ENCODE results near the gene SLC43A3.
"Not testable (repeated sequence)": the region's sequence is repeated elsewhere in the genome, so short reads cannot be mapped to it uniquely, and the experiment has no call there.

Gene SLC43A3

DNA sequence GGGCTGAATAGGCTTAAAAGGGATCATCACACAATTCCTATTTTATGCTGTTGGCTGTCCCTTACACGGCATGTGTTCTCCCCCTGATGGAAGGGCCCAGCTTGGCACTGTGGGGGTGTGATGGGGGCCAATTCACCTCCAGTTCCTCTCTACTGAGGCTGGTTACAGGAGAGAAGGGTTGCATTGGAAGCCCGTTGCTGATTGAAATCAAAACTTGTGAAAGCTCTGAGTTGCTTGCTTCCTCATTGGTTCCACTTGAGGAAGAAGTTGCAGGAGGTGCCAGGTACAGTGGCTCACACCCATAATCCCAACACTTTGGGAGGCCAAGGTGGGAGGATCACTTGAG lies 23.1 kb downstream of the SLC43A3 start:
- DNase-seq: no peak

GRCh38 chr11:57403003-57403801 lies 23.7 kb downstream of the SLC43A3 start:
- not testable (repeated sequence) for DNase-seq

DNA sequence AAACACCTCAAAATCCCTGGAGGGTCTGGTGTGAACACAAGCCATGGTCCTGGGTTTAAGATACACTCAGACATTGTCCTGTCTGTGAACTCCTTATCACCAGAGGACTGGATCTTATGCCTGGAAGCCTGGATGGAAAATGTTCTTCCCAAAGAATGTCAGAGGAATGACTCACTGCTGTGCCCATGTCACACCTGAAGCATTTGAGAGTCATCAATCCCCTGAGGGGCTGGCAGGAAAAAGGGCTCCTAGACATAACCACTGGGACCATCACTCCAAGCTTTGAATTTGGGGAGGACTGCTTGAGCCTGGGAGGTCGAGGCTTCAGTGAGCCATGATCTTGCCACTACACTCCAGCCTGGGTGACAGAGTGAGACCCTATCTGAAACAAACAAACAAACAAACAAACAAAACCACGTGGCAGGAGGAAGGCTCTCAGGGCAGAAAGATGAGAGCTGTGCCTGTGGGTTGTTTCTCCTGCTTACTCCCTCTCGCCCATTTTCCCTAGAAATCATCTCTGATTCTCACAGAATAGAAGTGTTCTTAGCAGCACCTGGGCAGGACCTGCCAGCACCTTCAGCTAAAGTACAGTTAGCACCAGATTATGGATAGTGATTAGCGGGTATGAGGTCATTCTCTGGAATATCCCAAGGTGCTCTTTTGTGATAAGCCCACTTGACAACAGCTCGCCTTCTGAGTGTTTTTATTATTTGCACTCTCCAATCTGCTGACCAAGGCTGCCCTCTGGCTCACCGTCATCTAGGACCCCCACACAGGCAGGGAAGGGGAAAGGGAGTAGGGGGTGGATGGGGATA lies 24.5 kb downstream of the SLC43A3 start:
- DNase-seq: no peak

GRCh38 chr11:57399972-57400578 lies 26.8 kb downstream of the SLC43A3 start:
- DNase-seq: no peak

- DNase-seq: no peak
Measured at GRCh38 chr11:57399221-57399620, 27.7 kb downstream of the SLC43A3 start.

DNA sequence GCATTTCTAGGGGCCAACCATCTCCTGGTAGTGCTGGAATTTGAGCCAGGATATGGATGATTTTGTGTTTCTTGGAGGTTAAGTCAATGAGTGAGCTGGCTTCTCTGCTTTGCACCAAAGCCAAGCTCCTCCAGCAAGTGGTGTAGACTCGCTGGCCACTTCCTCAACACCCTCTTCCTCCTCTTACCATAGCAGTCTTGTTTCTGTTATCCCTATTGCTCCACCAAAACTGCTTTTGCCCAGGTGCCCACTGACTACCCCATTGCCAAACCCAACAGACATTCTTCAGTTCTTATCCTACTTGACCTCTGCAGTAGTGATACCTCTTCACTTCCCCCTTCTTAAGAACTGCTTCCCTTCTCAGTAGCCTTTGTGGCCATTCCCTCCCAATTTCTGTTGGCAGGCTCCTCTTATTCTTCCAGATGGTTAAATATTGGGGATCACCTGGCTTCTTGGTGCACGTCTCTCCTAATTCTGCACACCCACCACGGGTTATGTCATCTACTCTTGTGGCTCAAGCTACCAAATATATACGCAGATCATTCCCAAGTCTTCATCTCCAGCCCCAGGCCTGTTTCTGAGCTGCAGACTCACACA lies 29.4 kb downstream of the SLC43A3 start:
- no peak for DNase-seq

DNA sequence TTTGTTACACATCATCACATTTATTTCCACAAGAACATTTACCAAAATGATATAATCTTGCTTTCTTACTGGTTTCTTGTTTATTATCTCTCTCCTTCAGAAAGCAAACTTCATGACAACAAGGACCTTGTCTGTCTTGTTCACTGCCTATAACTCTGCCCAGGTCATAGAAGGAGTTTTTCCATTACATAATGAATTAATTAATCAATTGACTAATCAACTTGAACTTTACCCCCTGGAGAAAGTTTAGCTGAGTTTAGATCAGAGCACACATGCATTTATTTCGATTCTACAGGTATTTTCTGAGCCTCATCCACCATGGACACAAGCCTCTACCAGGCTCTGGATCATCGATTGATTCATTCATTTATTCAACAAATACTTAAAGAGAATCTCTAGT lies 30.2 kb downstream of the SLC43A3 start:
- DNase-seq: no peak

DNA sequence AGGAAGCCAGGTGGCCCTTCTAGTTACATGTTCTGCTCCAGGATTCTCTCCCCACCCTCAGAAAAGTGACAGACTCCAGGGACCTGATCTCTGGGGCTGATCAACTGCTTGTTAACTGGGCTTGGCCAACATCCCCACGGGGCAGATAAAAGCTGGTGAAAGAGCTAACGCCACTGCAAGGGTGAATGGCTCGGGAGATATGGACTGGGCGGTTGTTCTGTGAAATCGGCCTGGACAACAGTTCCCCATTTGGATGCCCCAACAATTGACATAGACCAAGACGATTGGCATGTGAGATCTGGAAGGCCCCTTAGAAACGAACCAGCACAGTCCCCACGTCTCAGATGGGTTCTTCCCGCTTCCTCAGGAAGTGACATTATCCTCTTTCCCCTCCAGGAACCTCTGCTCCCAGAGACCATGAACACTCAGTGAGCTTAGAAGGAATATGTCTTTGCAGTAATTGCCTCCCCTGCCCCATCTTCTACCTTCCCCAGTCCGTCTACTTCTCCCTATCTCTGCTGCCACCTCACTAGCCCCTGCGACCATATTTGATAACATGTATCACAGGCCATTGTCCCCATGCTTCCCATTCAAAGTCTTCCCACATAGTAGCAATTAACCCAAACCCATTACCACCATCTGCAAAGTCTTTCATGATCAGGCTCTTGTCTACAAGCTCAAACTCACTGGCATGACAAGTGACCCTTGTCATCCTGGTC lies 30.9 kb downstream of the SLC43A3 start:
- DNase-seq: no peak

GRCh38 chr11:57394203-57394965 lies 32.5 kb downstream of the SLC43A3 start:
- no peak for DNase-seq

GRCh38 chr11:57392763-57393105 lies 34.2 kb downstream of the SLC43A3 start:
- DNase-seq: no peak

DNA sequence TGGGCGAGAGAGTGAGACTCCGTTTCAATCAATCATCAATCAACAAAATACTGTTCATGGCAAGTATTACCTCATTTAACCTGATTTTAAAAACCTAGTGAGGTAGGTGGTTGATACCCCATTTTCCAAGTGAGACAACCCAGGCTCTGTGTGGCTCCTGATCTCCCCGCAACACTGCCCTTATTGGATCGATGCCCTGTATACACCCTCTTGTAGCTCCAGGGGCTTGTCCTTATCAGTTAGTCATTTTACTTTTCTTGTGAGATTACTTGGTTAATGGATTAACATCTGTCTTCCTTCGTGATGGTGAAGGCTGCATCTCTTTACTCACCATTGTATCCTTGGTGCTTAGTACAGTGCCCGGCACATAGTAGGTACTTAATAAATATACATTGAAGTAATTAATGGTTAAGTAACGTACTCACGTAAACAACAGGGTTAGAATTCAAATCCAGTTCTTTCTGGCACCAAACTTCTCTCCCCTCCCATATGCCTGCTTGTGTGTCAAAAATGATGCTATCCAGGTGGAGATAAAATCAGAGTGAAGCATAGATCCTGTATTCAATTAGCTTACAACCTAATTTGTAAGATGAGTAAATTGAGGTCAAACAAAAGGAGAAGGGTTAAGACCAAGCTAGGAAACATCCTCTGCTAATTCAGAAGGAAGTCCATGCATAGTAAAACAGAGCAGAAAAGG lies 34.7 kb downstream of the SLC43A3 start:
- DNase-seq: no peak

DNA sequence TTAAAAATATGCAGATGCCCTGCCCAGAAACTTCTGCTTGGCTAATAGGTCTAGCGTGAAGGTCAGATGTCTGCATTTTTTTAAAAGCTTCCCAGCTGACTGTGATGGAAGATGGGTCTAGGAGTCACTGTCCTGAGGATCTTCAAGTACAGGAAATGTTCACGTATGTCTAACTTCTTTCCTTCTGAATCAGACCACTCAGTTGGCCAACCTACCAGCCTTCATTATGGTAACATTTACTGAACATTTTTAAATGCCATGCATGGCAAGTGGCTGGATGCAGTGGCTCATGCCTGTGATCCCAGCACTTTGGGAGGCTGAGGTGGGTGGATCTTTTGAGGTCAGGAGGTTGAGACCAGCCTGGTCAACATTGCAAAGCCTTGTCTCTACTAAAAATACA lies 35.4 kb downstream of the SLC43A3 start:
- no peak for DNase-seq

DNA sequence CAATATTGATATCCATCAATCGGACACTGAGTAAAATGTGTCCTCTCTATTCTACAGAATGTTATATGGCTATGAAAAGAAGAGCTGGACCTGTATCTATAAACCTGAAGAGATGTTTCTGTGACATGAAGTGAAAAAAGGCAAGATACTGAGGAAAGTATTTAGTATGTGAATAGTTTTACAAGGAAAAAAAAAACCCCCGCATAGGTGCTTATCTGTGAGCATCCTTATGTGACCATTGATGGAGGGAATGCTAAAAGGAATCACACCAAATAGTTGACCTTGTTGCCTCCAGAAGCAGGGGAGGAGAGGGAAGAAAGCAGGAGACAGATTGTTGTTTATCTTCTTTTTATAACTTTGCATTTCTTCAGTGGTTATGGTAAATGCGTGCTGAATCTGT lies 35.8 kb downstream of the SLC43A3 start:
- DNase-seq: no peak

GRCh38 chr11:57390535-57390934 lies 36.4 kb downstream of the SLC43A3 start, which contains the start of gene PRG2:
Gene PRG2, minus strand, starts transcription at chr11:57390650. Its CDS starts 706 bp downstream, at chr11:57389944.
- DNase-seq: no peak

DNA sequence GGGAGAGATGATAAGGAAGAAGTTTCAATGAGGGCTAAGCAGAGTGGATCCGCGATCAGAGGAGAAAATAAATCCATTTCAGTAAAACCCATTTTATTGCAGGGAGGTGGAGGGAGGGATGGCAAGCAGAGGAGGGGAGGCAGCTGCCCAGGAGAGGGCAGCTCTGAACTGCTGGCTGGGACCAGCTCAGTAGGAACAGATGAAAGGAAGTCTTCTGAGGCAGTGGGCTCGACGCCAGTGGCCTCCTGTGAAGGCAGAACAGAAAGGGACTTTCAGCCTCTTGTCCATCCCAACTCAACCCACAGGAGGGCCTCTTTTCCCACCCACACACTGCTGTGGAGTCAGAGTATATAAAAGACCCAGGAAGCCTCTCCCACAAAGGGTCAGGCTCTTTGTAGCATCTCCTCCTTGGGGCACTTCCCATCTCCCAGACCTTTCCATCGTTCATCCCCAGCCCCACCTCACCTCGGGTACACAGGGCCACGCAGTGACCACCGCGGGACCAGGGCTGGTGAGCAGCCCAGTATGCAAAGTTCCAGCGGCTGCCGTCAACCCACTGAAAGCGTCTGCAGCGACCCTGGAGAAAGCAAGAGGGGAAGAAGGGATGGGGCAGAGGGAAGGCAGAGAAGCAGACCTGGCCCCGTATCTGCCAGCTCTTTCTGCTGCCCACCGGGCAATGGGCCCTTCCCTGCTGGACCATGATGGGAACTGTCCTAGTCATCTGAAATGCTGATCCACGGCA lies 39.5 kb downstream of the SLC43A3 start:
- no peak for DNase-seq

DNA sequence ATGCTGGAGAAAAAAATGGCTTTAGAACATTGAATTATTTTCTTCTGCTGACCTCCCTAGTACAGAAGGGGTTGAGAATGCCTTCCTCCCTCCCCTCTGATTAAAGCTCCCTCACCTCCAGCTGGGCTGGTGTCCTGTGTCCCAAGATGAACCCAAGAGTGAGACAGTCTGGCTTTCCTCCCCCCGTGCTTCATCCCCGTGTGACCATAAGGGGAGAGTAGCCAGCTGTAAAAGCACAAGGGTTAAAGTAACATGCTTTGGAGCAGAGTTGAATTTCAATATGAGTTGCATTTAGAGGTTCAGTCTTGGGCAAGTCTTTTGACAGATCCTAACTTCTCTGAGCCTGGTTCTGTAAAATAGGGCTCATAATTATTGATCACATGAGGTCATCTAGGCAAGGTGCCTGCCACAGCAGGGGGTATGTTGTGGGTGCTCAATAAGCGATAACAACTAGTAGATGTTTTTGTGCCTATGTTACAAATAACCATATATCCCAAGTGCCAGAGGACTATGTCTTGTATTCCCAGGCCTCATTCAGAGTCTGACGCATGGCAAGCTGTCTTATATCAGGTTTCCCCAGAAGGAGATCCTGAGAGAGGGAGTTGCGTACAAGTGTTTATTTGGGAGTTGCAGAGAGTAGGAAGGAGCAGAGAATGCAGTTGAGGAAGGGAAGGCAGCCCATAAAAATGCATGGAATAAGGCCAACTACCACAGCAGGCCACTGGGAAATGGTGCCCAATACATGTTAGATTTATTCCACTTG lies 40.6 kb downstream of the SLC43A3 start:
- DNase-seq: no peak

GRCh38 chr11:57380975-57381374 lies 45.9 kb downstream of the SLC43A3 start, which contains the start of gene PRG3:
Gene PRG3, minus strand, starts transcription at chr11:57381150. Its CDS starts 442 bp downstream, at chr11:57380708.
- no peak for DNase-seq

GRCh38 chr11:57379732-57380131 lies 47.2 kb downstream of the SLC43A3 start:
- no peak for DNase-seq

GRCh38 chr11:57378186-57378585 lies 48.7 kb downstream of the SLC43A3 start:
- DNase-seq: no peak

GRCh38 chr11:57377107-57377506 lies 49.8 kb downstream of the SLC43A3 start:
- no peak for DNase-seq
